GM19372 (cell line): ENCODE results near the gene SOHLH1.

ENCODE experiments used
- ATAC-seq: cut with Tn5 transposase; IDR thresholded peaks from one replicate; pipeline ENCODE4 v1.9.1; 2021; ENCODE audit warnings: mild to moderate bottlenecking, low read depth, moderate library complexity; ENCODE audit not compliant: unreplicated experiment

The SOHLH1 gene

DNA sequence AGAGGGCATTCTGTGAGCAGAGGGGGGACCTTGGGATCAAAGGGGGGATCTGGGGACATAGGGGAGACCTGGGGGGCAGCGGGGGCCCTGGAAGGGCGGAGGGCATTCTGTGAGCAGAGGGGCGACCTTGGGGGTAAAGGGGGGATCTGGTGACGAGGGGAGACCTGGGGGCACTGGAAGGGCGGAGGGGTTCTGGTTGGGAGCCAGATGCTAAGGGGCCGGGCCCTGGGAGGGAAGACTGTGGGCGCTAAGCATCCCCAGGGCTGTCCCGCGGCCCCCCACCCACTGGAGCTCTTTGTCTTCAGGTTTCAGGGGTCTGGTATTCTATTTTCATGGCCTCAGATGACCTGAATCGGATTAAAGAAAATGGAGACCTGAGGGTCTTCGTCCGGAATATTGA, 35.4 kb downstream of the SOHLH1 start:
- no peak for ATAC-seq

- ATAC-seq: no peak
Observed at GRCh38 chr9:135663451-135663770, 35.9 kb downstream of the SOHLH1 start.

GRCh38 chr9:135662758-135663450, 36.4 kb downstream of the SOHLH1 start, which contains the start of gene LCN9:
LCN9 (plus strand) TSS chr9:135663309; CDS start chr9:135663322, 13 bp downstream.
- ATAC-seq: no peak

GRCh38 chr9:135661816-135662560, 37.3 kb downstream of the SOHLH1 start:
- ATAC-seq: no peak

- no peak for ATAC-seq
Observed at GRCh38 chr9:135660407-135660806, 38.9 kb downstream of the SOHLH1 start.

GRCh38 chr9:135659252-135659651, 40.0 kb downstream of the SOHLH1 start:
- no peak for ATAC-seq

- ATAC-seq: no peak
Observed at GRCh38 chr9:135657416-135657815, 41.9 kb downstream of the SOHLH1 start.

DNA sequence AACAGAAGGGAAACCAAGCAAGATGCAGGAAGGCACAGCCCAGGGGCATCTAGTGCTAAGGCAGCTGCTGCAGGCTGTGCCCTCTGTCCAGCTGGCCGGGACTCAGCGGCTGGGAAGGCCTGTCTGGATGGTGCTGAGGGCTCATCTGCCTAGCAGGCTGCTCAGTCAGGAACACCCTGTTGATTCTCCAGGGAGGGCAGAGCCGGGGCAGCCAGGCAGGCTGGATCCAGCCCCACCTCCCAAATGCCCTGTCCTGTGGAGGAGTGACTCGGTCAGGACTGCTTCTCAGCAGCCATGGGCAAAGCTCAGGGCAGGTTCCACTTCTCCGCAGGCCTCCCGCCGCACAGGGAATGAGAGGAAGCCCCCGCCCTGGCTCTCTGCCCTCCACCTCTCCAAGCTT, 44.0 kb downstream of the SOHLH1 start:
- ATAC-seq: no peak

GRCh38 chr9:135650408-135650807, 48.9 kb downstream of the SOHLH1 start:
- no peak for ATAC-seq

DNA sequence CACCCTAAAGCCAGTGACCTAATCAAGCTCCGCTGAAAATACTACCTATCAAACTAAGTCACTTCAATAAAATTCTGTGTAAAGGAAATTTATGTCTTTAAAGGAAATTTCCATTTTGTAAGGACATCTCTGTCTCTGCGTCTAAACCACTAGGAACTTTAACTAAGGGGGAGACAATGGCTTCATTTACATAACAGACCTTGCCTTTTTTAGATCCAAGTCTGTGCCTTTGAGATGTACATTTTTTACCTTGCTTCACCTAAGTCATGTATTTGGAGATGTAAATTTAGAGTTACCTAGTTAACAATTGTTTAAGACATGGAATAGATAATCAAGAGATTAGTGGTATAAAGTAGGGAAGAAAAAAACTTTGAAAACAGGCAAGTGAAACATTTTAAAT, 49.8 kb downstream of the SOHLH1 start:
- no peak for ATAC-seq

- no peak for ATAC-seq
Observed at GRCh38 chr9:135648494-135649410, 50.5 kb downstream of the SOHLH1 start.

DNA sequence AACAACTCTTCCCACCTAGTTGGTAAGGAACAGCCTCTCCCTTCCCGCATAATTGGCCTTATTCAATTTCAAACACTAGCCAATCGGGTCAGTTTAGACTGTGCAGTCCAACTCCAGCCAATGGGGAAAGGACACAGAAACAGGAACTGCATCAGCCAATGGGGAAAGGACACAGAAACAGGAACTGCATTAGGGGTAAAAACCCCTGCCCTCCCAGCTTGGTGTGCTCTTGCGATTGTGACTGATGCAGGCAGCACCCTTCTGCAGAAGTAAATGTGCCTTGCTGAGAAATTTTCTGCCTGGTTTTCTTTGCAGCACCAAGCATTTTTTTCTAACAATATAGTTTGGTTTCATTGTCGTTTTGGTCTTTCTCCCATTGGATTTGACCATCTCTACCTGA, 51.4 kb downstream of the SOHLH1 start:
- no peak for ATAC-seq

GRCh38 chr9:135644631-135645218, 54.6 kb downstream of the SOHLH1 start:
- ATAC-seq: no peak
